HG03045 (cell line): ENCODE measurements around the gene C1QTNF2.

Experiments used
- ATAC-seq: cut with Tn5 transposase; IDR thresholded peaks from one replicate; pipeline ENCODE4 v1.9.1; 2021; ENCODE audit warnings: mild to moderate bottlenecking, moderate library complexity; ENCODE audit not compliant: unreplicated experiment

C1QTNF2 gene

GRCh38 chr5:160369990-160370712 is at the start of gene C1QTNF2:
TSS of gene C1QTNF2 (minus strand) at chr5:160370626. CDS start at chr5:160355011, 15,615 bp downstream.
- no peak for ATAC-seq

GRCh38 chr5:160420331-160420610 is 49.8 kb upstream of the C1QTNF2 start:
- ATAC-seq: no peak

- ATAC-seq: peak; percentile 35
Observed at GRCh38 chr5:160419458-160420330, 49.3 kb upstream of the C1QTNF2 start.

- peak; percentile 67 for ATAC-seq
Observed at GRCh38 chr5:160418561-160419457, 48.4 kb upstream of the C1QTNF2 start, which contains the start of gene SLU7. TSS of gene SLU7 (minus strand) at chr5:160419081. CDS start at chr5:160415294, 3,787 bp downstream.

- peak; percentile 90 for ATAC-seq
Observed at GRCh38 chr5:160399402-160400353, 29.3 kb upstream of the C1QTNF2 start, which contains the start of gene FAM200C. TSS of gene FAM200C (minus strand) at chr5:160400054. CDS start at chr5:160395490, 4,564 bp downstream.

GRCh38 chr5:160398806-160399205 is 28.4 kb upstream of the C1QTNF2 start:
- no peak for ATAC-seq

GRCh38 chr5:160397492-160397891 is 27.1 kb upstream of the C1QTNF2 start:
- ATAC-seq: no peak

GRCh38 chr5:160395111-160395510 is 24.7 kb upstream of the C1QTNF2 start:
- ATAC-seq: no peak

- ATAC-seq: no peak
Observed at GRCh38 chr5:160390787-160391696, 20.6 kb upstream of the C1QTNF2 start.

- ATAC-seq: no peak
Observed at GRCh38 chr5:160387445-160387844, 17.0 kb upstream of the C1QTNF2 start.

- no peak for ATAC-seq
Observed at GRCh38 chr5:160385496-160385895, 15.1 kb upstream of the C1QTNF2 start.

- no peak for ATAC-seq
Observed at GRCh38 chr5:160384681-160385080, 14.3 kb upstream of the C1QTNF2 start.

GRCh38 chr5:160382346-160382745 is 11.9 kb upstream of the C1QTNF2 start:
- no peak for ATAC-seq

GRCh38 chr5:160380041-160380440 is 9.6 kb upstream of the C1QTNF2 start:
- ATAC-seq: no peak

GRCh38 chr5:160379511-160379910 is 9.1 kb upstream of the C1QTNF2 start:
- ATAC-seq: no peak

- ATAC-seq: no peak
Observed at GRCh38 chr5:160378330-160378729, 7.9 kb upstream of the C1QTNF2 start.

- ATAC-seq: no peak
Observed at GRCh38 chr5:160377651-160378050, 7.2 kb upstream of the C1QTNF2 start.

- ATAC-seq: no peak
Observed at GRCh38 chr5:160376416-160376815, 6.0 kb upstream of the C1QTNF2 start.

- no peak for ATAC-seq
Observed at GRCh38 chr5:160375701-160376100, 5.3 kb upstream of the C1QTNF2 start.
